ENCODE measurements around the gene CELF4. TPM values are rescaled to one million over a fixed set of nuclear protein-coding genes. Genes with fewer than 3 reads are reported as not detected.

CELF4 gene
- total and polyA plus RNA-seq, 10 of the 15 experiments (the other 5 are each of a cell fraction or from before 2014, with no cell fraction given), result 0.03 to 0.32 TPM; not detected in 8

- TF ChIP-seq ATF2 (IDR thresholded peaks at IDR 0.05; ENCODE audit: low read length) (no peak), ELK1 (IDR thresholded peaks at IDR 0.05; ENCODE audit: low read depth, low read length) (no peak), NFYA (IDR thresholded peaks at IDR 0.05; ENCODE audit: borderline replicate concordance, low read depth, low read length) (no peak), RB1 (IDR thresholded peaks at IDR 0.05; ENCODE audit: borderline replicate concordance) (no peak), CBX5 (IDR thresholded peaks at IDR 0.05; ENCODE audit: low read depth) (no peak), E4F1 (IDR thresholded peaks at IDR 0.05; ENCODE audit: borderline replicate concordance, partially characterized antibody) (no peak), SMAD1 (IDR thresholded peaks at IDR 0.05; ENCODE audit: low read depth, partially characterized antibody) (no peak), CEBPZ (IDR thresholded peaks at IDR 0.05; ENCODE audit: low read depth, low read length) (no peak), IRF3 (IDR thresholded peaks at IDR 0.05) (no peak), NR2C2 (IDR thresholded peaks at IDR 0.05; ENCODE audit: borderline replicate concordance, control insufficient read depth, insufficient read length, low read depth) (no peak), CREM (IDR thresholded peaks at IDR 0.05; ENCODE audit: low read depth) (no peak), EED (IDR thresholded peaks at IDR 0.05; ENCODE audit: low read depth) (no peak), MLLT1 (IDR thresholded peaks at IDR 0.05) (no peak), FOS (IDR thresholded peaks at IDR 0.05; ENCODE audit: borderline replicate concordance, extremely low read depth, insufficient read length) (no peak), SIX5 (IDR thresholded peaks at IDR 0.05; ENCODE audit: low read depth, low read length, severe bottlenecking) (no peak)
These were observed 71.2 kb downstream of the CELF4 start (continued) for GRCh38 chr18:37494406-37494805.

All from GM12878 (cell line).